NCI-H2107 treated with DMSO at 0.1 percent for 48 hours (cell line): ENCODE results near the gene CD200R1L.

ENCODE experiments used
- DNase-seq: peaks from one replicate; lab custom pipeline; 2025; ENCODE audit not compliant: unreplicated experiment; lab: John Stamatoyannopoulos, UW

Gene CD200R1L

DNA sequence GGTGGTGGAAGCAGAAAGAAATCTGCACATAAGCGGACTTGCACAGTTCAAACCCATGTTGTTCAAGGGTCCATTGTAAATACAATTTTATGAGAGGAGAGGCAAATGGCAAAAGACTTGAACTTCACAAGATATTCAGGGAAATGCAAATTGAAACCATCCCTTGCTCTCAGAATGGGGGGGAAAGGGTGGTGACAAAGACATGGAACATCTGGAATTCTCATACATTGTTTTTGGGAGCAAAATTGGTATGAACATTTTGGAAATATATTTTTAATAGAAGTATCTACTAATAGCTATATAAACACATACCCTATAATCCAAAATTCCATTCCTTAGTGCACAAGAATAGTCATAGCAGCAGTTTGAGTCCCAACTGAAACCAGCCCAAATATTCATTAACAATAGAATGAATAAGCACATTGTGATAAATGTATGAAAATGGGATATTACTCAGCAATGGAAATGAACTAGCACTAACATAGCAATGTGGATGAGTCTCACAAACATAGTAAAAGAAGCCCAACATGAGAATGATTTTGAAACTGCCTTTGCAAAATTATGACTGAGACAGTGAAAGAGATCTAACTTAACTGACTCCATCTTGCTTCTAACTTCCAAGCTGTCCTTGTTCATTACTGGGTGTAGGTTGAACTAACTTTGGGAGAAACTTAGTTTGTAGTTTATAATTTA lies 77.2 kb downstream of the CD200R1L start:
- no peak for DNase-seq

DNA sequence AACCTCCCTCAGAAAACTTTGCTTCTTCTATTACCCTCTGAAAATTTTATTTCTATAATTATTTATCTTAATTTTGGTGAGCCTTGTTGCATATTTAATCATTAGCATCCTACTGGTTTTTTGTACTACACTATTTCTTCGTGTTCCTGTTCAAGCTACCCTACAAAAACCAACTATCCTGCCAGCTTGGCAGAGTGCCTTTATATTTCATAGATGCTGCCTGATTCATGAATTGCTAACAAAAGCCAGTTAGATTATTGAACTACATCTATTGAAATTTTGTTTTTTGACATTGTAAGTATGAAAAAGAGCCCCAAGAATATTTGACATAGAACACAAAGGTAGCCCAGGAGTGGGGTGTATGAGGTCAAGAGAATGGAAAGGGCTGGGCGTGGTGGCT lies 78.9 kb downstream of the CD200R1L start:
- DNase-seq = no peak

DNA sequence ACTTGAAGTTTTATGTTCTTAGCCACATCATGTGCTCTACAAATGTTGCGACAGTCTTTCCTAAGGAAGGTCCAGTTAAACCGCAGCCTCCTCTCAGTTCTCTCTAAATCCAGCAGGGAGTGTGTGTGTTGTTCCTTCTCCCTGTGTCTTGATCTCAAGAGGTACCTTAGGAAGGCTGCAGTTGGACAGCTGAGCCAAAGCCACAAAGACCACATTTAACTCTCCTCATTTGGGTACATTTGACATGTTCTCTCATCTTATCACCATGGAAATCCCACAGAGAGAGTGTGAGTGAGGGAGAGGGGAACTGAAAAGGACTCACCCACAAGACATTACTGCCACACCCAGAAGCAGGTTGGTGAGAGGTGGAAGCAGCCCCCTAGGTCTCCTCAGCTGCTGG lies 79.5 kb downstream of the CD200R1L start:
- no peak for DNase-seq
